NCI-H774 (cell line): ENCODE data around the gene ASTE1.
"Not testable (repeated sequence)": the region's sequence is repeated elsewhere in the genome, so short reads cannot be mapped to it uniquely, and the experiment has no call there.

Source experiments
- DNase-seq: peaks from one replicate; lab custom pipeline; 2025; lab: John Stamatoyannopoulos, UW

Gene ASTE1

GRCh38 chr3:131009698-131010097, 16.9 kb downstream of the ASTE1 start:
- DNase-seq = no peak

GRCh38 chr3:131008326-131008725, 18.3 kb downstream of the ASTE1 start:
- DNase-seq = no peak

GRCh38 chr3:131007782-131008181, 18.8 kb downstream of the ASTE1 start:
- DNase-seq = no peak

- DNase-seq = no peak
These were observed 19.4 kb downstream of the ASTE1 start for GRCh38 chr3:131007256-131007655.

GRCh38 chr3:131004603-131005002, 22.0 kb downstream of the ASTE1 start:
- no peak for DNase-seq

GRCh38 chr3:131001071-131001470, 25.6 kb downstream of the ASTE1 start:
- no peak for DNase-seq

- DNase-seq = no peak
These were observed 29.3 kb downstream of the ASTE1 start for GRCh38 chr3:130997289-130997688.

GRCh38 chr3:130992344-130992743, 34.3 kb downstream of the ASTE1 start:
- peak; percentile 28 for DNase-seq

GRCh38 chr3:130991126-130991525, 35.5 kb downstream of the ASTE1 start:
- DNase-seq = no peak

GRCh38 chr3:130990282-130990681, 36.3 kb downstream of the ASTE1 start:
- DNase-seq = no peak

GRCh38 chr3:130981469-130981868, 45.2 kb downstream of the ASTE1 start:
- DNase-seq = no peak

GRCh38 chr3:130979117-130979516, 47.5 kb downstream of the ASTE1 start:
- DNase-seq = no peak

- no peak for DNase-seq
These were observed 49.9 kb downstream of the ASTE1 start for GRCh38 chr3:130976706-130977105.

- DNase-seq = no peak
These were observed 51.4 kb downstream of the ASTE1 start for GRCh38 chr3:130975251-130975650.

- no peak for DNase-seq
These were observed 52.4 kb downstream of the ASTE1 start for GRCh38 chr3:130974201-130974600.

- no peak for DNase-seq
These were observed 53.2 kb downstream of the ASTE1 start for GRCh38 chr3:130973406-130973805.

- DNase-seq = not testable (repeated sequence)
These were observed 54.0 kb downstream of the ASTE1 start for GRCh38 chr3:130972592-130972991.

- DNase-seq = no peak
These were observed 55.4 kb downstream of the ASTE1 start for GRCh38 chr3:130971208-130971607.

- no peak for DNase-seq
These were observed 57.0 kb downstream of the ASTE1 start for GRCh38 chr3:130969621-130970020.

- DNase-seq = no peak
These were observed 58.4 kb downstream of the ASTE1 start for GRCh38 chr3:130968221-130968620.

- no peak for DNase-seq
These were observed 59.3 kb downstream of the ASTE1 start for GRCh38 chr3:130967281-130967680.

GRCh38 chr3:130963878-130964277, 62.7 kb downstream of the ASTE1 start:
- no peak for DNase-seq
